Keratinocyte (primary cell): Measurements from ENCODE around the gene PLCD4. TPM values are rescaled to one million over a fixed set of nuclear protein-coding genes. Genes with fewer than 3 reads are reported as not detected.

Experiments
- DNase-seq: peaks from one replicate; pipeline ENCODE4 v3.0.0-alpha.2; 2011; ENCODE audit warnings: low read depth, missing footprints, low spot score
- FAIRE-seq: peaks from 2 replicates; lab custom pipeline; 2011; peaks lifted over from hg19 to GRCh38; lab: Jason Lieb, UNC
- H2AFZ ChIP-seq: 2 replicates; pipeline ENCODE4 v1.6.0; 2012; ENCODE audit warnings: low read length, control low read depth, inconsistent platforms; ENCODE audit not compliant: control insufficient read depth
- H3K27ac ChIP-seq: 2 replicates; pipeline ENCODE4 v1.5.1; 2011; ENCODE audit warnings: low read length; ENCODE audit not compliant: control insufficient read depth, insufficient read depth
- H3K27me3 ChIP-seq: 3 replicates; pipeline ENCODE4 v1.6.0; 2011; ENCODE audit warnings: low read length; ENCODE audit not compliant: control insufficient read depth, insufficient read depth; ENCODE audit errors: extremely low read depth
- H3K36me3 ChIP-seq, 2 experiments: 2 replicates in 1 of 2; 3 replicates in 1 of 2; pipeline ENCODE4 v1.5.1; 2011; ENCODE audit warnings: low read length in 2 of 2, mild to moderate bottlenecking in 1 of 2; ENCODE audit not compliant: control insufficient read depth in 2 of 2, insufficient read depth in 2 of 2; ENCODE audit errors: extremely low read depth in 1 of 2
- H3K4me1 ChIP-seq: 3 replicates; pipeline ENCODE4 v1.5.1; 2011; ENCODE audit warnings: low read length; ENCODE audit not compliant: control insufficient read depth, insufficient read depth; ENCODE audit errors: extremely low read depth
- H3K4me2 ChIP-seq: 3 replicates; pipeline ENCODE4 v1.6.0; 2011; ENCODE audit warnings: low read depth, low read length; ENCODE audit not compliant: control insufficient read depth, insufficient read depth; ENCODE audit errors: extremely low read depth
- H3K4me3 ChIP-seq, 3 experiments: fragments of 200-600 bp in 1 of 3; sonication (generic) in 1 of 3; 2 replicates in 2 of 3; 3 replicates in 1 of 3; pipeline ENCODE4 v1.5.1; 2011 to 2016; ENCODE audit warnings: low read length in 3 of 3, mild to moderate bottlenecking in 3 of 3, control low read depth in 2 of 3, inconsistent platforms in 1 of 3, low read depth in 1 of 3, mixed read lengths in 1 of 3, mixed run types in 1 of 3, moderate library complexity in 1 of 3; ENCODE audit not compliant: control insufficient read depth in 2 of 3, insufficient read depth in 2 of 3; ENCODE audit errors: extremely low read depth in 1 of 3
- H3K79me2 ChIP-seq: 2 replicates; pipeline ENCODE4 v1.6.0; 2012; ENCODE audit warnings: low read length; ENCODE audit not compliant: control insufficient read depth, insufficient read depth
- H3K9ac ChIP-seq: 3 replicates; pipeline ENCODE4 v1.6.0; 2011; ENCODE audit warnings: low read length; ENCODE audit not compliant: control insufficient read depth, insufficient read depth; ENCODE audit errors: extremely low read depth
- H3K9me1 ChIP-seq: 3 replicates; pipeline ENCODE4 v1.6.0; 2011; ENCODE audit warnings: low read length; ENCODE audit not compliant: control insufficient read depth, insufficient read depth; ENCODE audit errors: extremely low read depth
- H3K9me3 ChIP-seq: 2 replicates; pipeline ENCODE4 v1.5.1; 2012; ENCODE audit warnings: low read depth, low read length; ENCODE audit not compliant: control insufficient read depth
- H4K20me1 ChIP-seq: 3 replicates; pipeline ENCODE4 v1.6.0; 2011; ENCODE audit warnings: low read length; ENCODE audit not compliant: control insufficient read depth, insufficient read depth; ENCODE audit errors: extremely low read depth
- CTCF ChIP-seq, 3 experiments: IDR thresholded peaks in 1 of 3; conservative IDR thresholded peaks in 1 of 3; optimal IDR thresholded peaks in 1 of 3; 2 replicates in 2 of 3; 3 replicates in 1 of 3; pipeline versions ENCODE3 to v1.5.1; 2011; ENCODE audit warnings: low read length in 3 of 3, mild to moderate bottlenecking in 3 of 3, moderate library complexity in 2 of 3, control low read depth in 1 of 3, inconsistent platforms in 1 of 3; ENCODE audit not compliant: insufficient read depth in 2 of 3; ENCODE audit errors: extremely low read depth in 1 of 3
- EZH2 ChIP-seq: IDR thresholded peaks from one replicate; pipeline ENCODE4 v1.6.1; 2012; ENCODE audit warnings: inconsistent platforms, mild to moderate bottlenecking, low read length, moderate library complexity
- dilution Hi-C: fragments of 300-500 bp; cut with MboI; formaldehyde crosslinking; loops from one replicate; pipeline ENCODE4 v1.7.0; 2020; ENCODE audit warnings: low sequenced_read_pairs; ENCODE audit not compliant: extremely low pct_ligation_motif_present
- polyA plus RNA-seq, 5 experiments: library from polyadenylated mRNA; depleted of rRNA in 3 of 5; stranded (reverse) in 3 of 5; stranded (forward) in 1 of 5; unstranded in 1 of 5; fragments of >200 nt; gene quantifications; 1 replicate in 1 of 5; 2 replicates in 3 of 5; 3 replicates in 1 of 5; pipeline versions ENCODE4 v1.2.1 to v1.2.3, GENCODE V29; 2011 to 2012; ENCODE audit warnings: missing spikeins in 2 of 5, low read depth in 1 of 5, low replicate concordance in 1 of 5

The PLCD4 gene
- polyA plus RNA-seq, 1 donor (not counting 4 experiments of a cell fraction or from before 2014, with no cell fraction given), result 15.3 TPM

DNA sequence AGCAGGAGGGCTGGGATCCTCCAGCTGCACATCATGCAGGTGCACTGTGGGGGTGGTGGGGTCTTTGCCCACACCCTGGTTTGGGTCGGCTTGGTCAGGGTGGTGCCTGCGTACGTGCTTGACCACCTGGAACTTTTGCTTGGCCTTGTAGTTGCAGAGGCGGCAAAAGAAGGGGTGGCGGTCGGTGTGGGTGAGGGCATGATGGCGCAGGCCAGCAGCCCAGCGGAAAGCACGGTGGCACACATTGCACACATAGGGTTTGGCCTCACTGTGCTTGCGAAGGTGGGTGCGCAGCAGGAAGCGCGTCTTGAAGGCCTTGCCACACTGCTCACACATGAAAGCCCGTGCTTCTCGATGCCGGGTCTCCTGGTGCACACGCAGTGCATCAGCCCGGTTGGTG, 30.7 kb downstream of the PLCD4 start:
- H3K9me1 ChIP-seq, result no peaks in the 10 kb centered on the region
- no peaks in the 10 kb centered on the region for H3K4me1 ChIP-seq
- no peaks in the 10 kb centered on the region for H3K27me3 ChIP-seq
- no peak for FAIRE-seq
- TF ChIP-seq EZH2 (no peak), CTCF (optimal IDR thresholded peaks at IDR 0.05 in 1 of 3, IDR thresholded peaks at IDR 0.05 in 1 of 3, conservative IDR thresholded peaks at IDR 0.05 in 1 of 3; ENCODE audit: extremely low read depth in 1 of 3, insufficient read depth in 2 of 3, low read length in 3 of 3) (no peak)
- H3K9ac ChIP-seq, result no peak overlapping the region
- H3K9me3 ChIP-seq, result no peaks in the 10 kb centered on the region
- no peak overlapping the region for H2AFZ ChIP-seq
- no peak overlapping the region for H3K27ac ChIP-seq
- peaks cover 49 to 59% of the 10 kb centered on the region in 2 experiments for H3K36me3 ChIP-seq
- H3K4me2 ChIP-seq, result no peak overlapping the region
- dilution Hi-C loops, result no loop called here
- no peak overlapping the region for H3K4me3 ChIP-seq
- H4K20me1 ChIP-seq, result peaks cover 2% of the 10 kb centered on the region
- DNase-seq, result no peak
- peaks cover 6% of the 10 kb centered on the region for H3K79me2 ChIP-seq

DNA sequence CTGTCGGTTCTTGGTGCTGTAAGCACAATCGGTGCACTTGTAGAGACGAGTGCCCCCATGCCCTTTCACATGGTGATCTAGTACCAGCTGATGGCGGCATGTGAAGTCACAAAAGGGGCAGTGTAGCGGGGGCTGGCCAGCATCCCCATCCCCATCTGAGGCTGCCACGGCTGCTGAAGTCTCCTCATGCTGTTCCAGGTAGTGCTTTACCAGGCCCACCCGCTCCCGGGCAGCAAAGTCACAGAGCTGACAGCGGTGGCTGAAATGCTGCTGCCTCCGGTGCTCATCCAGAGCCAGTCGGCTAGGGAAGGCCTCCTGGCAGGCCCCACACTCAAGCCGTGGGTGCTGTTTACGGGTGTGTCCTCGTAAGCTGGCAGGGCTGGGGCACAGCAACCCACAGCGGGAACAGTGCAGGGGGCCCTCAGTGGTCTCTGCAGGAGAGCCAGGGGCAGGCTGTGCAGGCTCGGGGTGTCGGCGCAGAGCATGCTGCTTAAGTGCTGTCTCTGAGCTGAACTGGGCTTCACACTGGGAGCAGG, 34.5 kb downstream of the PLCD4 start:
- DNase-seq, result no peak
- H3K9me3 ChIP-seq, result no peaks in the 10 kb centered on the region
- no peak for FAIRE-seq
- dilution Hi-C loops, result no loop called here
- peaks cover 23% of the 10 kb centered on the region for H3K4me1 ChIP-seq
- peaks cover 3% of the 10 kb centered on the region for H4K20me1 ChIP-seq
- no peak overlapping the region for H3K4me2 ChIP-seq
- H3K27ac ChIP-seq, result no peak overlapping the region
- peaks cover 9% of the 10 kb centered on the region for H3K79me2 ChIP-seq
- H3K4me3 ChIP-seq, result no peak overlapping the region
- H3K9me1 ChIP-seq, result no peaks in the 10 kb centered on the region
- H3K36me3 ChIP-seq, result peaks cover 46 to 64% of the 10 kb centered on the region in 2 experiments
- TF ChIP-seq CTCF (optimal IDR thresholded peaks at IDR 0.05 in 1 of 3, IDR thresholded peaks at IDR 0.05 in 1 of 3, conservative IDR thresholded peaks at IDR 0.05 in 1 of 3; ENCODE audit: extremely low read depth in 1 of 3, insufficient read depth in 2 of 3, low read length in 3 of 3) (no peak), EZH2 (no peak)
- H3K27me3 ChIP-seq, result no peaks in the 10 kb centered on the region
- H3K9ac ChIP-seq, result no peak overlapping the region
- no peak overlapping the region for H2AFZ ChIP-seq
